ENCODE results near the gene CFAP68.

The CFAP68 gene

GRCh38 chr11:111911563-111912401, 32.4 kb downstream of the CFAP68 start, which contains the start of gene CRYAB:
TSS of gene CRYAB (minus strand) at chr11:111911770. CDS start at chr11:111911724, 46 bp downstream.
- Histone ChIP-seq H3K18ac (ENCODE audit: low read depth in 1 of 2, low read length in 2 of 2) (peak within 1 kb of the TSS; percentile 19 to 70), H3K14ac (ENCODE audit: low read length in 2 of 2) (no peak within 1 kb of the TSS), H3K27me3 (ENCODE audit: control insufficient read depth in 1 of 2, insufficient read depth in 1 of 2, low read length in 2 of 2) (peaks cover 0 to 17% of the 10 kb centered on the region in 2 experiments), H3K23ac (ENCODE audit: low read length in 2 of 2) (no peak within 1 kb of the TSS), H3K4me1 (ENCODE audit: control insufficient read depth, insufficient read depth, low read depth, low read length) (peaks cover 10% of the 10 kb centered on the region), H3K27ac (ENCODE audit: low read length, poor library complexity, severe bottlenecking) (no peak within 1 kb of the TSS), H2BK12ac (ENCODE audit: low read length in 2 of 2) (peak within 1 kb of the TSS in 1 of 2 experiments; percentile 70), H2AK5ac (ENCODE audit: low read length, severe bottlenecking) (no peak within 1 kb of the TSS), H4K91ac (ENCODE audit: low read length) (peak within 1 kb of the TSS; percentile 77), H3K4ac (ENCODE audit: low read depth in 1 of 2, low read length in 2 of 2) (peak within 1 kb of the TSS; percentile 46 to 73), H2AFZ (ENCODE audit: low read depth, low read length) (no peak within 1 kb of the TSS), H3K4me3 (ENCODE audit: insufficient read depth in 1 of 2, low read depth in 1 of 2, low read length in 2 of 2) (peak within 1 kb of the TSS in 1 of 2 experiments; percentile 86), H3K9ac (ENCODE audit: low read length) (peak within 1 kb of the TSS; percentile 97), H3K9me3 (ENCODE audit: control insufficient read depth, low read length) (no peaks in the 10 kb centered on the region), H3K4me2 (ENCODE audit: low read length, poor library complexity, severe bottlenecking) (peak within 1 kb of the TSS; percentile 26), H2BK15ac (ENCODE audit: low read depth, poor library complexity, severe bottlenecking) (no peak within 1 kb of the TSS), H3K36me3 (ENCODE audit: control insufficient read depth in 1 of 2, insufficient read depth in 2 of 2, low read depth in 1 of 2, low read length in 2 of 2) (peaks cover 0 to 51% of the 10 kb centered on the region in 2 experiments), H3K79me1 (replicated peaks; ENCODE audit: low read length, poor library complexity, severe bottlenecking) (no peaks in the 10 kb centered on the region), H4K8ac (ENCODE audit: low read length) (peak within 1 kb of the TSS; percentile 78), H2BK120ac (ENCODE audit: low read depth, low read length) (peak within 1 kb of the TSS; percentile 27), H2BK5ac (ENCODE audit: low read depth, low read length, poor library complexity, severe bottlenecking) (no peak within 1 kb of the TSS)
- DNase-seq = peak; percentile 84
- WGBS = 57% methylated on average over 17 of the region's 17 CpGs

GRCh38 chr11:111912535-111912934, 33.2 kb downstream of the CFAP68 start, which contains the start of gene HSPB2:
TSS of gene HSPB2 (plus strand) at chr11:111912734. CDS start at chr11:111912830, 96 bp downstream.
- Histone ChIP-seq H3K27ac (ENCODE audit: low read length, poor library complexity, severe bottlenecking) (no peak within 1 kb of the TSS), H2BK120ac (ENCODE audit: low read depth, low read length) (peak within 1 kb of the TSS; percentile 27), H3K4ac (ENCODE audit: low read depth in 1 of 2, low read length in 2 of 2) (peak within 1 kb of the TSS; percentile 46 to 73), H3K23ac (ENCODE audit: low read length in 2 of 2) (no peak within 1 kb of the TSS), H3K18ac (ENCODE audit: low read depth in 1 of 2, low read length in 2 of 2) (peak within 1 kb of the TSS; percentile 19 to 70), H3K14ac (ENCODE audit: low read length in 2 of 2) (no peak within 1 kb of the TSS), H4K91ac (ENCODE audit: low read length) (peak within 1 kb of the TSS; percentile 77), H2BK12ac (ENCODE audit: low read length in 2 of 2) (peak within 1 kb of the TSS in 1 of 2 experiments; percentile 70), H3K4me1 (ENCODE audit: control insufficient read depth, insufficient read depth, low read depth, low read length) (peaks cover 10% of the 10 kb centered on the region), H3K4me3 (ENCODE audit: insufficient read depth in 1 of 2, low read depth in 1 of 2, low read length in 2 of 2) (peak within 1 kb of the TSS in 1 of 2 experiments; percentile 86), H3K27me3 (ENCODE audit: control insufficient read depth in 1 of 2, insufficient read depth in 1 of 2, low read length in 2 of 2) (peaks cover 0 to 17% of the 10 kb centered on the region in 2 experiments), H3K4me2 (ENCODE audit: low read length, poor library complexity, severe bottlenecking) (peak within 1 kb of the TSS; percentile 26), H2AK5ac (ENCODE audit: low read length, severe bottlenecking) (no peak within 1 kb of the TSS), H2AFZ (ENCODE audit: low read depth, low read length) (no peak within 1 kb of the TSS), H2BK5ac (ENCODE audit: low read depth, low read length, poor library complexity, severe bottlenecking) (no peak within 1 kb of the TSS), H2BK15ac (ENCODE audit: low read depth, poor library complexity, severe bottlenecking) (no peak within 1 kb of the TSS), H3K9ac (ENCODE audit: low read length) (peak within 1 kb of the TSS; percentile 97), H4K8ac (ENCODE audit: low read length) (peak within 1 kb of the TSS; percentile 78), H3K9me3 (ENCODE audit: control insufficient read depth, low read length) (no peaks in the 10 kb centered on the region), H3K36me3 (ENCODE audit: control insufficient read depth in 1 of 2, insufficient read depth in 2 of 2, low read depth in 1 of 2, low read length in 2 of 2) (peaks cover 0 to 49% of the 10 kb centered on the region in 2 experiments), H3K79me1 (replicated peaks; ENCODE audit: low read length, poor library complexity, severe bottlenecking) (no peaks in the 10 kb centered on the region)
- 79% methylated on average over 22 of the region's 26 CpGs for WGBS
- DNase-seq = no peak

- H2AK5ac ChIP-seq (ENCODE audit: low read length, severe bottlenecking) = no peak overlapping the region
- peak overlapping the region; percentile 97 for H3K9ac ChIP-seq (ENCODE audit: low read length)
- no peak overlapping the region for H2BK5ac ChIP-seq (ENCODE audit: low read depth, low read length, poor library complexity, severe bottlenecking)
- no peak overlapping the region for H3K23ac ChIP-seq (ENCODE audit: low read length in 2 of 2)
- no peak overlapping the region for H2BK15ac ChIP-seq (ENCODE audit: low read depth, poor library complexity, severe bottlenecking)
- no peak overlapping the region for H2BK120ac ChIP-seq (ENCODE audit: low read depth, low read length)
- no peak overlapping the region for H3K4ac ChIP-seq (ENCODE audit: low read depth in 1 of 2, low read length in 2 of 2)
- H2AFZ ChIP-seq (ENCODE audit: low read depth, low read length) = no peak overlapping the region
- H3K27me3 ChIP-seq (ENCODE audit: control insufficient read depth in 1 of 2, insufficient read depth in 1 of 2, low read length in 2 of 2) = peaks cover 0 to 17% of the 10 kb centered on the region in 2 experiments
- H3K4me2 ChIP-seq (ENCODE audit: low read length, poor library complexity, severe bottlenecking) = no peak overlapping the region
- peaks cover 0 to 42% of the 10 kb centered on the region in 2 experiments for H3K36me3 ChIP-seq (ENCODE audit: control insufficient read depth in 1 of 2, insufficient read depth in 2 of 2, low read depth in 1 of 2, low read length in 2 of 2)
- whole genome bisulfite sequencing = 89% methylated on average over 24 of the region's 24 CpGs
- no peak overlapping the region for H3K27ac ChIP-seq (ENCODE audit: low read length, poor library complexity, severe bottlenecking)
- no peak overlapping the region for H4K8ac ChIP-seq (ENCODE audit: low read length)
- no peak for DNase-seq
- H3K4me1 ChIP-seq (ENCODE audit: control insufficient read depth, insufficient read depth, low read depth, low read length) = peaks cover 10% of the 10 kb centered on the region
- no peaks in the 10 kb centered on the region for H3K9me3 ChIP-seq (ENCODE audit: control insufficient read depth, low read length)
- no peak overlapping the region for H3K18ac ChIP-seq (ENCODE audit: low read depth in 1 of 2, low read length in 2 of 2)
- no peaks in the 10 kb centered on the region for H3K79me1 ChIP-seq (replicated peaks; ENCODE audit: low read length, poor library complexity, severe bottlenecking)
- peak overlapping the region in 1 of 2 experiments; percentile 86 for H3K4me3 ChIP-seq (ENCODE audit: insufficient read depth in 1 of 2, low read depth in 1 of 2, low read length in 2 of 2)
- H4K91ac ChIP-seq (ENCODE audit: low read length) = no peak overlapping the region
- no peak overlapping the region for H3K14ac ChIP-seq (ENCODE audit: low read length in 2 of 2)
- H2BK12ac ChIP-seq (ENCODE audit: low read length in 2 of 2) = no peak overlapping the region
Measured at GRCh38 chr11:111913031-111913861, 33.9 kb downstream of the CFAP68 start.

Data from mesenchymal stem cell (in vitro differentiated cells and primary cell).